ENCODE results near the gene SLC44A2. TPM values are rescaled to one million over a fixed set of nuclear protein-coding genes. Genes with fewer than 3 reads are reported as not detected.

The SLC44A2 gene
- polyA plus RNA-seq, 1 donor (not counting 4 experiments of a cell fraction or from before 2014, with no cell fraction given), result 94.7 TPM

- H3K27me3 ChIP-seq (ENCODE audit: control insufficient read depth, extremely low read depth, insufficient read depth, low read length), result no peaks in the 10 kb centered on the region
- no peaks in the 10 kb centered on the region for H3K9me1 ChIP-seq (ENCODE audit: control insufficient read depth, extremely low read depth, insufficient read depth, low read length)
- no peak overlapping the region for H3K4me2 ChIP-seq (ENCODE audit: control insufficient read depth, extremely low read depth, insufficient read depth, low read depth, low read length)
- H2AFZ ChIP-seq (ENCODE audit: control insufficient read depth, low read length), result no peak overlapping the region
- TF ChIP-seq, protein P1, sequence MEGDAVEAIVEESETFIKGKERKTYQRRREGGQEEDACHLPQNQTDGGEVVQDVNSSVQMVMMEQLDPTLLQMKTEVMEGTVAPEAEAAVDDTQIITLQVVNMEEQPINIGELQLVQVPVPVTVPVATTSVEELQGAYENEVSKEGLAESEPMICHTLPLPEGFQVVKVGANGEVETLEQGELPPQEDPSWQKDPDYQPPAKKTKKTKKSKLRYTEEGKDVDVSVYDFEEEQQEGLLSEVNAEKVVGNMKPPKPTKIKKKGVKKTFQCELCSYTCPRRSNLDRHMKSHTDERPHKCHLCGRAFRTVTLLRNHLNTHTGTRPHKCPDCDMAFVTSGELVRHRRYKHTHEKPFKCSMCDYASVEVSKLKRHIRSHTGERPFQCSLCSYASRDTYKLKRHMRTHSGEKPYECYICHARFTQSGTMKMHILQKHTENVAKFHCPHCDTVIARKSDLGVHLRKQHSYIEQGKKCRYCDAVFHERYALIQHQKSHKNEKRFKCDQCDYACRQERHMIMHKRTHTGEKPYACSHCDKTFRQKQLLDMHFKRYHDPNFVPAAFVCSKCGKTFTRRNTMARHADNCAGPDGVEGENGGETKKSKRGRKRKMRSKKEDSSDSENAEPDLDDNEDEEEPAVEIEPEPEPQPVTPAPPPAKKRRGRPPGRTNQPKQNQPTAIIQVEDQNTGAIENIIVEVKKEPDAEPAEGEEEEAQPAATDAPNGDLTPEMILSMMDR (optimal IDR thresholded peaks at IDR 0.05 in 1 of 3, IDR thresholded peaks at IDR 0.05 in 1 of 3, conservative IDR thresholded peaks at IDR 0.05 in 1 of 3; ENCODE audit: extremely low read depth in 1 of 3, insufficient read depth in 2 of 3, low read length in 3 of 3), result no peak
- TF ChIP-seq EZH2 (IDR thresholded peaks at IDR 0.05; ENCODE audit: low read length), result no peak
- FAIRE-seq, result no peak
- DNase-seq (ENCODE audit: low read depth, low spot score), result no peak
- peaks cover 64 to 71% of the 10 kb centered on the region in 2 experiments for H3K36me3 ChIP-seq (ENCODE audit: control insufficient read depth in 2 of 2, extremely low read depth in 1 of 2, insufficient read depth in 2 of 2, low read length in 2 of 2)
- no peak overlapping the region for H3K27ac ChIP-seq (ENCODE audit: control insufficient read depth, insufficient read depth, low read length)
- H3K9ac ChIP-seq (ENCODE audit: control insufficient read depth, extremely low read depth, insufficient read depth, low read length), result no peak overlapping the region
- peaks cover 46% of the 10 kb centered on the region for H3K79me2 ChIP-seq (ENCODE audit: control insufficient read depth, insufficient read depth, low read length)
- peaks cover 10% of the 10 kb centered on the region for H4K20me1 ChIP-seq (ENCODE audit: control insufficient read depth, extremely low read depth, insufficient read depth, low read length)
- dilution Hi-C loops (cut with MboI; ENCODE audit: extremely low pct_ligation_motif_present, low sequenced_read_pairs), result no loop called here
- no peak overlapping the region for H3K4me3 ChIP-seq (ENCODE audit: control insufficient read depth in 2 of 3, extremely low read depth in 1 of 3, insufficient read depth in 2 of 3, low read depth in 1 of 3, low read length in 3 of 3)
- H3K4me1 ChIP-seq (ENCODE audit: control insufficient read depth, extremely low read depth, insufficient read depth, low read length), result peaks cover 3% of the 10 kb centered on the region
- no peaks in the 10 kb centered on the region for H3K9me3 ChIP-seq (ENCODE audit: control insufficient read depth, low read depth, low read length)
These were observed 57.7 kb downstream of the SLC44A2 start for GRCh38 chr19:10683064-10683426.

DNA sequence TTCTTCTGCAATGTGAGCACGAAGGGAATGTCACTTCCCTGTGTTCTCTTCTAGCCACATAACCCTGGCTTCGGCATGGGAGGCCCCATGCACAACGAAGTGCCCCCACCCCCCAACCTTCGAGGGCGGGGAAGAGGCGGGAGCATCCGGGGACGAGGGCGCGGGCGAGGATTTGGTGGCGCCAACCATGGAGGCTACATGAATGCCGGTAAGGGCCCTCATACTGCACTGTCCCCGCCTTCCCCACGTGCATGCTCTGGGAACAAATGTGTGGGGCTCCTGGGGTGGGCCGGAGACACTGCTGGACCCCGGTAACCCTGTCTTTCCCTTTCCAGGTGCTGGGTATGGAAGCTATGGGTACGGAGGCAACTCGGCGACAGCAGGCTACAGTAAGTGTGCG is 58.2 kb downstream of the SLC44A2 start:
- TF ChIP-seq, protein P1 (optimal IDR thresholded peaks at IDR 0.05 in 1 of 3, IDR thresholded peaks at IDR 0.05 in 1 of 3, conservative IDR thresholded peaks at IDR 0.05 in 1 of 3; ENCODE audit: extremely low read depth in 1 of 3, insufficient read depth in 2 of 3, low read length in 3 of 3), result no peak
- TF ChIP-seq EZH2 (IDR thresholded peaks at IDR 0.05; ENCODE audit: low read length), result no peak
- H3K4me2 ChIP-seq (ENCODE audit: control insufficient read depth, extremely low read depth, insufficient read depth, low read depth, low read length), result no peak overlapping the region
- no peak overlapping the region for H3K9ac ChIP-seq (ENCODE audit: control insufficient read depth, extremely low read depth, insufficient read depth, low read length)
- H4K20me1 ChIP-seq (ENCODE audit: control insufficient read depth, extremely low read depth, insufficient read depth, low read length), result peaks cover 10% of the 10 kb centered on the region
- dilution Hi-C loops (cut with MboI; ENCODE audit: extremely low pct_ligation_motif_present, low sequenced_read_pairs), result no loop called here
- H3K79me2 ChIP-seq (ENCODE audit: control insufficient read depth, insufficient read depth, low read length), result peaks cover 46% of the 10 kb centered on the region
- no peak overlapping the region for H2AFZ ChIP-seq (ENCODE audit: control insufficient read depth, low read length)
- no peak overlapping the region for H3K27ac ChIP-seq (ENCODE audit: control insufficient read depth, insufficient read depth, low read length)
- peaks cover 64 to 71% of the 10 kb centered on the region in 2 experiments for H3K36me3 ChIP-seq (ENCODE audit: control insufficient read depth in 2 of 2, extremely low read depth in 1 of 2, insufficient read depth in 2 of 2, low read length in 2 of 2)
- no peaks in the 10 kb centered on the region for H3K9me3 ChIP-seq (ENCODE audit: control insufficient read depth, low read depth, low read length)
- DNase-seq (ENCODE audit: low read depth, low spot score) (no peak), FAIRE-seq (no peak)
- H3K9me1 ChIP-seq (ENCODE audit: control insufficient read depth, extremely low read depth, insufficient read depth, low read length), result no peaks in the 10 kb centered on the region
- no peaks in the 10 kb centered on the region for H3K27me3 ChIP-seq (ENCODE audit: control insufficient read depth, extremely low read depth, insufficient read depth, low read length)
- peaks cover 3% of the 10 kb centered on the region for H3K4me1 ChIP-seq (ENCODE audit: control insufficient read depth, extremely low read depth, insufficient read depth, low read length)
- H3K4me3 ChIP-seq (ENCODE audit: control insufficient read depth in 2 of 3, extremely low read depth in 1 of 3, insufficient read depth in 2 of 3, low read depth in 1 of 3, low read length in 3 of 3), result no peak overlapping the region
